ENCODE data around the gene PRMT7.

- TF ChIP-seq, protein P1, sequence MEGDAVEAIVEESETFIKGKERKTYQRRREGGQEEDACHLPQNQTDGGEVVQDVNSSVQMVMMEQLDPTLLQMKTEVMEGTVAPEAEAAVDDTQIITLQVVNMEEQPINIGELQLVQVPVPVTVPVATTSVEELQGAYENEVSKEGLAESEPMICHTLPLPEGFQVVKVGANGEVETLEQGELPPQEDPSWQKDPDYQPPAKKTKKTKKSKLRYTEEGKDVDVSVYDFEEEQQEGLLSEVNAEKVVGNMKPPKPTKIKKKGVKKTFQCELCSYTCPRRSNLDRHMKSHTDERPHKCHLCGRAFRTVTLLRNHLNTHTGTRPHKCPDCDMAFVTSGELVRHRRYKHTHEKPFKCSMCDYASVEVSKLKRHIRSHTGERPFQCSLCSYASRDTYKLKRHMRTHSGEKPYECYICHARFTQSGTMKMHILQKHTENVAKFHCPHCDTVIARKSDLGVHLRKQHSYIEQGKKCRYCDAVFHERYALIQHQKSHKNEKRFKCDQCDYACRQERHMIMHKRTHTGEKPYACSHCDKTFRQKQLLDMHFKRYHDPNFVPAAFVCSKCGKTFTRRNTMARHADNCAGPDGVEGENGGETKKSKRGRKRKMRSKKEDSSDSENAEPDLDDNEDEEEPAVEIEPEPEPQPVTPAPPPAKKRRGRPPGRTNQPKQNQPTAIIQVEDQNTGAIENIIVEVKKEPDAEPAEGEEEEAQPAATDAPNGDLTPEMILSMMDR (IDR thresholded peaks at IDR 0.05) = no peak
- TF ChIP-seq POLR2A (IDR thresholded peaks at IDR 0.05) (no peak), EP300 (IDR thresholded peaks at IDR 0.05) (no peak)
Observed at GRCh38 chr16:68356249-68356918, 45.6 kb downstream of the PRMT7 start.

Data from ovary (tissue), 3 donors.